ENCODE results near the gene IGFL1.
"Not testable (repeated sequence)": the region's sequence is repeated elsewhere in the genome, so short reads cannot be mapped to it uniquely, and the experiment has no call there.

IGFL1 gene

GRCh38 chr19:46239193-46240024 lies 9.9 kb downstream of the IGFL1 start:
- Histone ChIP-seq H3K36me3 (ENCODE audit: insufficient read depth, low read length) (no peaks in the 10 kb centered on the region), H3K9me2 (replicated peaks; ENCODE audit: low read depth, low read length) (no peaks in the 10 kb centered on the region), H3K4me2 (ENCODE audit: low read depth, low read length, poor library complexity, severe bottlenecking) (no peak overlapping the region), H2AFZ (ENCODE audit: low read length) (no peak overlapping the region), H3K9ac (ENCODE audit: low read depth, low read length, poor library complexity, severe bottlenecking) (no peak overlapping the region), H3K4me3 (ENCODE audit: low read length, poor library complexity, severe bottlenecking) (no peak overlapping the region), H4K20me1 (ENCODE audit: insufficient read depth, low read length, poor library complexity, severe bottlenecking) (no peaks in the 10 kb centered on the region), H3F3A (ENCODE audit: low read depth) (no peaks in the 10 kb centered on the region), H3K27me3 (ENCODE audit: insufficient read depth, low read length, poor library complexity, severe bottlenecking) (no peaks in the 10 kb centered on the region), H3K79me2 (ENCODE audit: insufficient read depth, low read length) (no peaks in the 10 kb centered on the region), H3K9me3 (ENCODE audit: insufficient read depth, low read depth, low read length) (no peaks in the 10 kb centered on the region), H3K4me1 (ENCODE audit: insufficient read depth, low read length, poor library complexity, severe bottlenecking) (no peaks in the 10 kb centered on the region)
- TF ChIP-seq CTCF (conservative IDR thresholded peaks at IDR 0.05; ENCODE audit: low read length) = no peak
- TF ChIP-seq EZH2phosphoT487 (IDR thresholded peaks at IDR 0.05; ENCODE audit: borderline replicate concordance) = no peak

- TF ChIP-seq EZH2phosphoT487 (IDR thresholded peaks at IDR 0.05; ENCODE audit: borderline replicate concordance) (no peak), CTCF (conservative IDR thresholded peaks at IDR 0.05; ENCODE audit: low read length) (no peak)
- H3K79me2 ChIP-seq (ENCODE audit: insufficient read depth, low read length) = no peaks in the 10 kb centered on the region
- H3K4me1 ChIP-seq (ENCODE audit: insufficient read depth, low read length, poor library complexity, severe bottlenecking) = no peaks in the 10 kb centered on the region
- no peaks in the 10 kb centered on the region for H3K9me3 ChIP-seq (ENCODE audit: insufficient read depth, low read depth, low read length)
- no peak overlapping the region for H2AFZ ChIP-seq (ENCODE audit: low read length)
- no peaks in the 10 kb centered on the region for H3F3A ChIP-seq (ENCODE audit: low read depth)
- H3K4me3 ChIP-seq (ENCODE audit: low read length, poor library complexity, severe bottlenecking) = no peak overlapping the region
- H4K20me1 ChIP-seq (ENCODE audit: insufficient read depth, low read length, poor library complexity, severe bottlenecking) = no peaks in the 10 kb centered on the region
- no peaks in the 10 kb centered on the region for H3K27me3 ChIP-seq (ENCODE audit: insufficient read depth, low read length, poor library complexity, severe bottlenecking)
- no peaks in the 10 kb centered on the region for H3K36me3 ChIP-seq (ENCODE audit: insufficient read depth, low read length)
- no peak overlapping the region for H3K9ac ChIP-seq (ENCODE audit: low read depth, low read length, poor library complexity, severe bottlenecking)
- H3K4me2 ChIP-seq (ENCODE audit: low read depth, low read length, poor library complexity, severe bottlenecking) = no peak overlapping the region
- H3K9me2 ChIP-seq (replicated peaks; ENCODE audit: low read depth, low read length) = no peaks in the 10 kb centered on the region
These were observed 11.2 kb downstream of the IGFL1 start for GRCh38 chr19:46240693-46241092.

- H3K4me1 ChIP-seq (ENCODE audit: insufficient read depth, low read length, poor library complexity, severe bottlenecking) = no peaks in the 10 kb centered on the region
- H4K20me1 ChIP-seq (ENCODE audit: insufficient read depth, low read length, poor library complexity, severe bottlenecking) = no peaks in the 10 kb centered on the region
- no peak overlapping the region for H3K4me3 ChIP-seq (ENCODE audit: low read length, poor library complexity, severe bottlenecking)
- no peaks in the 10 kb centered on the region for H3F3A ChIP-seq (ENCODE audit: low read depth)
- no peak for TF ChIP-seq EZH2phosphoT487 (IDR thresholded peaks at IDR 0.05; ENCODE audit: borderline replicate concordance)
- H3K9me2 ChIP-seq (replicated peaks; ENCODE audit: low read depth, low read length) = no peaks in the 10 kb centered on the region
- H3K79me2 ChIP-seq (ENCODE audit: insufficient read depth, low read length) = no peaks in the 10 kb centered on the region
- H3K36me3 ChIP-seq (ENCODE audit: insufficient read depth, low read length) = no peaks in the 10 kb centered on the region
- H2AFZ ChIP-seq (ENCODE audit: low read length) = no peak overlapping the region
- H3K9ac ChIP-seq (ENCODE audit: low read depth, low read length, poor library complexity, severe bottlenecking) = no peak overlapping the region
- no peaks in the 10 kb centered on the region for H3K9me3 ChIP-seq (ENCODE audit: insufficient read depth, low read depth, low read length)
- H3K4me2 ChIP-seq (ENCODE audit: low read depth, low read length, poor library complexity, severe bottlenecking) = no peak overlapping the region
- H3K27me3 ChIP-seq (ENCODE audit: insufficient read depth, low read length, poor library complexity, severe bottlenecking) = peaks cover 4% of the 10 kb centered on the region
These were observed 12.1 kb downstream of the IGFL1 start for GRCh38 chr19:46241626-46242025.

GRCh38 chr19:46243081-46243654 lies 13.6 kb downstream of the IGFL1 start:
- not testable (repeated sequence) for H3K4me2 ChIP-seq (ENCODE audit: low read depth, low read length, poor library complexity, severe bottlenecking); H3K9me3 ChIP-seq (ENCODE audit: insufficient read depth, low read depth, low read length); H3K4me1 ChIP-seq (ENCODE audit: insufficient read depth, low read length, poor library complexity, severe bottlenecking); H3K9ac ChIP-seq (ENCODE audit: low read depth, low read length, poor library complexity, severe bottlenecking); H3K4me3 ChIP-seq (ENCODE audit: low read length, poor library complexity, severe bottlenecking); H3K79me2 ChIP-seq (ENCODE audit: insufficient read depth, low read length); H3K9me2 ChIP-seq (replicated peaks; ENCODE audit: low read depth, low read length); H3K36me3 ChIP-seq (ENCODE audit: insufficient read depth, low read length); H3F3A ChIP-seq (ENCODE audit: low read depth); H4K20me1 ChIP-seq (ENCODE audit: insufficient read depth, low read length, poor library complexity, severe bottlenecking); H3K27me3 ChIP-seq (ENCODE audit: insufficient read depth, low read length, poor library complexity, severe bottlenecking); H2AFZ ChIP-seq (ENCODE audit: low read length)
